Measurements from ENCODE around the gene XPA. TPM values are rescaled to one million over a fixed set of nuclear protein-coding genes. Genes with fewer than 3 reads are reported as not detected.
A peak's percentile ranks its signal among the peaks of the same experiment; 100 is the strongest.

The XPA gene
- total RNA-seq, 2 donors from 2014 or later: 4.9 to 7.3 TPM

GRCh38 chr9:97658707-97659106 is 38.4 kb downstream of the XPA start:
- Mint-ChIP-seq H3K4me1 (no peaks in the 10 kb centered on the region), H3K27me3 (ENCODE audit: insufficient read depth) (no peaks in the 10 kb centered on the region), H3K27ac (no peak overlapping the region), H3K36me3 (ENCODE audit: low read depth) (peaks cover 87% of the 10 kb centered on the region), H3K4me3 (no peak overlapping the region), H3K9me3 (no peaks in the 10 kb centered on the region)
- Histone ChIP-seq H3K27me3 (ENCODE audit: control insufficient read depth, insufficient read depth, low read length, poor library complexity, severe bottlenecking) (no peaks in the 10 kb centered on the region), H3K9me3 (ENCODE audit: control insufficient read depth, low read length) (no peaks in the 10 kb centered on the region), H3K4me1 (ENCODE audit: control insufficient read depth, insufficient read depth, low read length) (no peaks in the 10 kb centered on the region), H3K9ac (ENCODE audit: extremely low read depth, low read length, poor library complexity, severe bottlenecking) (no peak overlapping the region), H3K36me3 (ENCODE audit: control insufficient read depth, insufficient read depth, low read length) (peaks cover 95% of the 10 kb centered on the region), H3K27ac (ENCODE audit: low read depth, low read length) (no peak overlapping the region), H3K4me3 (ENCODE audit: low read length) (no peak overlapping the region)
- 60 to 75% methylated on average over 1 of the region's 1 CpG for WGBS, 2 experiments (ENCODE audit: insufficient coverage in 1 of 2, insufficient read length in 1 of 2)
- TF ChIP-seq CTCF (conservative IDR thresholded peaks at IDR 0.05): no peak
- no peak for DNase-seq

GRCh38 chr9:97651646-97652045 is 45.5 kb downstream of the XPA start:
- WGBS, 2 experiments (ENCODE audit: insufficient coverage in 1 of 2, insufficient read length in 1 of 2): 95 to 97% methylated on average over 2 to 3 of the region's 3 CpGs
- no peaks in the 10 kb centered on the region for H3K9me3 ChIP-seq (ENCODE audit: control insufficient read depth, low read length)
- H3K4me1 ChIP-seq (ENCODE audit: control insufficient read depth, insufficient read depth, low read length): no peaks in the 10 kb centered on the region
- H3K27me3 ChIP-seq (ENCODE audit: control insufficient read depth, insufficient read depth, low read length, poor library complexity, severe bottlenecking): no peaks in the 10 kb centered on the region
- H3K9ac ChIP-seq (ENCODE audit: extremely low read depth, low read length, poor library complexity, severe bottlenecking): no peak overlapping the region
- H3K36me3 ChIP-seq (ENCODE audit: control insufficient read depth, insufficient read depth, low read length): peaks cover 98% of the 10 kb centered on the region
- Mint-ChIP-seq H3K27me3 (ENCODE audit: insufficient read depth) (no peaks in the 10 kb centered on the region), H3K36me3 (ENCODE audit: low read depth) (peaks cover 54% of the 10 kb centered on the region), H3K27ac (no peak overlapping the region), H3K9me3 (no peaks in the 10 kb centered on the region), H3K4me1 (no peaks in the 10 kb centered on the region), H3K4me3 (no peak overlapping the region)
- no peak overlapping the region for H3K27ac ChIP-seq (ENCODE audit: low read depth, low read length)
- no peak for TF ChIP-seq CTCF (conservative IDR thresholded peaks at IDR 0.05)
- H3K4me3 ChIP-seq (ENCODE audit: low read length): no peak overlapping the region
- no peak for DNase-seq

- no peaks in the 10 kb centered on the region for H3K4me1 ChIP-seq (ENCODE audit: control insufficient read depth, insufficient read depth, low read length)
- TF ChIP-seq CTCF (conservative IDR thresholded peaks at IDR 0.05): no peak
- 98 to 100% methylated on average over 4 to 5 of the region's 5 CpGs for WGBS, 2 experiments (ENCODE audit: insufficient coverage in 1 of 2, insufficient read length in 1 of 2)
- Mint-ChIP-seq H3K27me3 (ENCODE audit: insufficient read depth) (no peaks in the 10 kb centered on the region), H3K36me3 (ENCODE audit: low read depth) (peaks cover 41% of the 10 kb centered on the region), H3K27ac (peak overlapping the region; percentile 21), H3K9me3 (no peaks in the 10 kb centered on the region), H3K4me1 (no peaks in the 10 kb centered on the region), H3K4me3 (no peak overlapping the region)
- H3K4me3 ChIP-seq (ENCODE audit: low read length): no peak overlapping the region
- H3K9ac ChIP-seq (ENCODE audit: extremely low read depth, low read length, poor library complexity, severe bottlenecking): no peak overlapping the region
- H3K9me3 ChIP-seq (ENCODE audit: control insufficient read depth, low read length): no peaks in the 10 kb centered on the region
- H3K36me3 ChIP-seq (ENCODE audit: control insufficient read depth, insufficient read depth, low read length): peaks cover 95% of the 10 kb centered on the region
- DNase-seq: no peak
- no peaks in the 10 kb centered on the region for H3K27me3 ChIP-seq (ENCODE audit: control insufficient read depth, insufficient read depth, low read length, poor library complexity, severe bottlenecking)
- H3K27ac ChIP-seq (ENCODE audit: low read depth, low read length): no peak overlapping the region
Measured at GRCh38 chr9:97647996-97648395, 49.1 kb downstream of the XPA start.
